Caco-2 (cell line): ENCODE results near the gene ACADL. TPM values are rescaled to one million over a fixed set of nuclear protein-coding genes. Genes with fewer than 3 reads are reported as not detected.
"Not testable (repeated sequence)": the region's sequence is repeated elsewhere in the genome, so short reads cannot be mapped to it uniquely, and the experiment has no call there.

Source experiments
- BruUV-seq: library from RNA; stranded (reverse); fragments of 400-500 nt; replicated peaks from 2 replicates; lab custom pipeline; 2021; lab: Mats Ljungman, UMichigan
- CTCF ChIA-PET: fragments of 300-600 bp; sonication (Branson Sonifier 250); formaldehyde crosslinking; loops from one replicate; lab custom pipeline; 2022; ENCODE audit warnings: antibody characterized with exemption; lab: Charles Lee
- POLR2A ChIA-PET: fragments of 300-600 bp; sonication (Branson Sonifier 250); formaldehyde crosslinking; loops from one replicate; lab custom pipeline; 2022; ENCODE audit warnings: antibody characterized with exemption; lab: Charles Lee
- DNase-seq, 2 experiments: peaks; one replicate each; pipeline versions ENCODE4 v3.0.0 to v3.0.0-alpha.2; 2020 to 2022
- H3K27me3 ChIP-seq: replicated peaks from 2 replicates; pipeline ENCODE4 v1.6.0; 2011; ENCODE audit warnings: low read length; ENCODE audit not compliant: control insufficient read depth, insufficient read depth
- H3K36me3 ChIP-seq: 2 replicates; pipeline ENCODE4 v1.5.1; 2011; ENCODE audit warnings: low read length; ENCODE audit not compliant: control insufficient read depth, insufficient read depth
- H3K4me1 ChIP-seq: fragments of 250-450 bp; sonication (Bioruptor Pico); 2 replicates; pipeline ENCODE4 v1.5.1; 2020; ENCODE audit warnings: mild to moderate bottlenecking
- H3K4me3 ChIP-seq: 2 replicates; pipeline ENCODE4 v1.5.1; 2011; ENCODE audit warnings: low read depth, mild to moderate bottlenecking, control low read depth, low read length
- H3K9me3 ChIP-seq: fragments of 250-450 bp; sonication (Bioruptor Pico); 2 replicates; pipeline ENCODE4 v1.5.1; 2020; ENCODE audit warnings: mild to moderate bottlenecking, moderate library complexity
- H3K27ac Mint-ChIP-seq: one replicate; pipeline ENCODE4 v1.8.0; 2022; ENCODE audit warnings: mixed read lengths; ENCODE audit not compliant: unreplicated experiment
- H3K27me3 Mint-ChIP-seq: one replicate; pipeline ENCODE4 v1.8.0; 2022; ENCODE audit warnings: mixed read lengths; ENCODE audit not compliant: insufficient read depth, unreplicated experiment
- H3K36me3 Mint-ChIP-seq: one replicate; pipeline ENCODE4 v1.8.0; 2022; ENCODE audit warnings: mild to moderate bottlenecking, mixed read lengths; ENCODE audit not compliant: insufficient read depth, unreplicated experiment
- H3K4me1 Mint-ChIP-seq: one replicate; pipeline ENCODE4 v1.8.0; 2022; ENCODE audit warnings: low read depth, mixed read lengths; ENCODE audit not compliant: unreplicated experiment
- H3K4me3 Mint-ChIP-seq: one replicate; pipeline ENCODE4 v1.8.0; 2022; ENCODE audit warnings: mild to moderate bottlenecking, moderate library complexity, mixed read lengths; ENCODE audit not compliant: unreplicated experiment
- H3K9me3 Mint-ChIP-seq: one replicate; pipeline ENCODE4 v1.8.0; 2022; ENCODE audit warnings: mixed read lengths; ENCODE audit not compliant: unreplicated experiment
- CTCF ChIP-seq, 2 experiments: fragments of 200-600 bp in 1 of 2; IDR thresholded peaks; 1 replicate in 1 of 2; 2 replicates in 1 of 2; pipeline versions ENCODE4 v1.5.1 to v1.8.0; 2011 to 2022; ENCODE audit warnings: antibody characterized with exemption in 1 of 2, control low read depth in 1 of 2, inconsistent platforms in 1 of 2, low read depth in 1 of 2, low read length in 1 of 2, mild to moderate bottlenecking in 1 of 2, moderate library complexity in 1 of 2; ENCODE audit not compliant: insufficient read depth in 1 of 2, severe bottlenecking in 1 of 2, unreplicated experiment in 1 of 2
- intact Hi-C: fragments of 100-400 bp; cut with micrococcal nuclease; formaldehyde crosslinking; loops from one replicate; pipeline ENCODE4 v1.10.0; 2022; ENCODE audit not compliant: unreplicated experiment
- total RNA-seq: library from RNA; stranded (reverse); gene quantifications from 2 replicates; pipeline ENCODE4 v1.2.3, GENCODE V29; 2022

ACADL gene
- total RNA-seq, 1 experiment from 2014 or later = not detected

DNA sequence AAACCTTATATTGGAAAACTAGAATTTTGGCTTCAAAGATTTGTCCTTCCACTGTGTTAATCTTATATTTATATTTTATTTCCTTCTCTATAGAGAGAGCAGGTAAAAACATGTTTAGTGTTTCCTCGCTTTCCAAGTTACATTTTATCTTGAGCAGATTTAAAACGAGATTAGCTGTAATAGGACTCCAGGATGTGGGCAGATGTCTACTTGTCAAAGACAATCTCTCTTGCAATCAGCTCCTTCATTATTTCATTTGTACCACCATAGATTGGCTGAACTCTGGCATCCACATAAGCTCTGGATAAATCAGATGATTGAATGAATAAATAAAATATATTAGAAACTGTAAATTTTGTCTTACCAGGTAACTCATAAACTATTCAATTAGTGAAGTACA is 36.5 kb downstream of the ACADL start:
- Histone ChIP-seq H3K9me3 (no peaks in the 10 kb centered on the region; the same call in none of the 2 replicates), H3K4me1 (peaks cover 19% of the 10 kb centered on the region), H3K36me3 (no peaks in the 10 kb centered on the region), H3K27me3 (no peaks in the 10 kb centered on the region), H3K4me3 (no peak overlapping the region)
- BruUV-seq = no TSS peak
- TF ChIP-seq CTCF (IDR thresholded peaks at IDR 0.05; ENCODE audit: insufficient read depth in 1 of 2, low read depth in 1 of 2, low read length in 1 of 2, severe bottlenecking in 1 of 2, unreplicated experiment in 1 of 2) = no peak
- DNase-seq = no peak
- CTCF ChIA-PET = no interaction called here
- Mint-ChIP-seq H3K9me3 (peaks cover 16% of the 10 kb centered on the region), H3K4me3 (no peak overlapping the region), H3K4me1 (no peaks in the 10 kb centered on the region), H3K36me3 (no peaks in the 10 kb centered on the region), H3K27me3 (no peaks in the 10 kb centered on the region), H3K27ac (no peak overlapping the region)
- intact Hi-C loops = loop anchor here (1.0 kb wide), 1 partner anchor 17 kb away; the partner anchor contains the start of gene KANSL1L
- POLR2A ChIA-PET = no interaction called here

- no peak overlapping the region for H3K4me3 ChIP-seq
- no peaks in the 10 kb centered on the region for H3K4me1 Mint-ChIP-seq
- DNase-seq = no peak
- BruUV-seq = no TSS peak
- H3K9me3 Mint-ChIP-seq = peaks cover 21% of the 10 kb centered on the region
- intact Hi-C loops = no loop called here
- ChIA-PET POLR2A (no interaction called here), CTCF (no interaction called here)
- no peaks in the 10 kb centered on the region for H3K36me3 ChIP-seq
- no peak overlapping the region for H3K27ac Mint-ChIP-seq
- H3K27me3 Mint-ChIP-seq = no peaks in the 10 kb centered on the region
- H3K4me3 Mint-ChIP-seq = no peak overlapping the region
- H3K36me3 Mint-ChIP-seq = no peaks in the 10 kb centered on the region
- no peak for TF ChIP-seq CTCF (IDR thresholded peaks at IDR 0.05; ENCODE audit: insufficient read depth in 1 of 2, low read depth in 1 of 2, low read length in 1 of 2, severe bottlenecking in 1 of 2, unreplicated experiment in 1 of 2)
- no peaks in the 10 kb centered on the region; the same call in none of the 2 replicates for H3K9me3 ChIP-seq
- H3K27me3 ChIP-seq = no peaks in the 10 kb centered on the region
- H3K4me1 ChIP-seq = peaks cover 19% of the 10 kb centered on the region
Observed at GRCh38 chr2:210188190-210188589, 37.1 kb downstream of the ACADL start.

GRCh38 chr2:210183936-210184335 is 41.3 kb downstream of the ACADL start:
- H3K27me3 Mint-ChIP-seq, H3K4me3 ChIP-seq, DNase-seq, H3K36me3 ChIP-seq, CTCF ChIA-PET, H3K27me3 ChIP-seq, H3K4me3 Mint-ChIP-seq, H3K9me3 ChIP-seq, intact Hi-C loops, BruUV-seq, H3K27ac Mint-ChIP-seq, POLR2A ChIA-PET, H3K36me3 Mint-ChIP-seq: not testable (repeated sequence)
- H3K4me1 ChIP-seq = peaks cover 14% of the 10 kb centered on the region; the same call in 1 of the 2 replicates
- H3K4me1 Mint-ChIP-seq = peaks cover 11% of the 10 kb centered on the region
- H3K9me3 Mint-ChIP-seq = peaks cover 33% of the 10 kb centered on the region
